Panc1 (cell line): ENCODE data around the gene PCNX2. TPM values are rescaled to one million over a fixed set of nuclear protein-coding genes. Genes with fewer than 3 reads are reported as not detected.

Experiments
- ATAC-seq: fragments of 200-7000 bp; cut with Tn5 transposase; 2 replicates; pipeline ENCODE4 v1.9.1; 2020; ENCODE audit warnings: mild to moderate bottlenecking, moderate library complexity
- BruUV-seq: library from RNA; stranded (reverse); fragments of 400-500 nt; replicated peaks from 2 replicates; lab custom pipeline; 2021; lab: Mats Ljungman, UMichigan
- CTCF ChIA-PET: fragments of 300-600 bp; sonication (Branson Sonifier 250); formaldehyde crosslinking; loops from one replicate; lab custom pipeline; 2022; ENCODE audit warnings: antibody characterized with exemption; lab: Charles Lee
- POLR2A ChIA-PET: fragments of 300-600 bp; sonication (Branson Sonifier 250); formaldehyde crosslinking; loops from one replicate; lab custom pipeline; 2022; ENCODE audit warnings: antibody characterized with exemption; lab: Charles Lee
- DNase-seq: peaks from one replicate; pipeline ENCODE4 v3.0.0-alpha.2; 2010; ENCODE audit warnings: low read depth, low spot score
- H3K27ac ChIP-seq: 2 replicates; pipeline ENCODE4 v1.5.1; 2011; ENCODE audit warnings: mild to moderate bottlenecking, low read length, inconsistent platforms
- H3K27me3 ChIP-seq: fragments of 200-500 bp; sonication (Bioruptor generic); 2 replicates; pipeline ENCODE4 v1.6.0; 2014; ENCODE audit warnings: low read length, inconsistent platforms; ENCODE audit not compliant: control insufficient read depth, insufficient read depth
- H3K36me3 ChIP-seq: fragments of 200-500 bp; sonication (Bioruptor generic); 2 replicates; pipeline ENCODE4 v1.5.1; 2014; ENCODE audit warnings: inconsistent platforms, mild to moderate bottlenecking, low read length, moderate library complexity; ENCODE audit not compliant: control insufficient read depth, insufficient read depth
- H3K4me1 ChIP-seq: 2 replicates; pipeline ENCODE4 v1.5.1; 2011; ENCODE audit warnings: inconsistent platforms, mild to moderate bottlenecking, low read length, moderate library complexity; ENCODE audit not compliant: control insufficient read depth, insufficient read depth
- H3K4me3 ChIP-seq, 2 experiments: 2 replicates each; pipeline ENCODE4 v1.5.1; 2011 to 2012; ENCODE audit warnings: low read depth in 2 of 2, low read length in 2 of 2, mild to moderate bottlenecking in 2 of 2, inconsistent platforms in 1 of 2, moderate library complexity in 1 of 2
- H3K9me3 ChIP-seq: fragments of 200-500 bp; sonication (Bioruptor generic); 2 replicates; pipeline ENCODE4 v1.5.1; 2014; ENCODE audit warnings: low read depth, mild to moderate bottlenecking, inconsistent platforms, low read length, moderate library complexity; ENCODE audit not compliant: control insufficient read depth, insufficient read depth
- POLR2AphosphoS5 ChIP-seq: IDR thresholded peaks from 2 replicates; pipeline ENCODE4 v1.6.1; 2012; ENCODE audit warnings: mild to moderate bottlenecking, low read depth, low read length, moderate library complexity
- SIN3A ChIP-seq: IDR thresholded peaks from 2 replicates; pipeline ENCODE4 v1.6.1; 2012; ENCODE audit warnings: low read depth, mild to moderate bottlenecking, low read length, moderate library complexity, borderline replicate concordance; ENCODE audit not compliant: insufficient read depth
- TCF7L2 ChIP-seq: IDR thresholded peaks from 2 replicates; pipeline ENCODE4 v1.6.1; 2011; ENCODE audit warnings: mild to moderate bottlenecking, low read depth, low read length, inconsistent platforms
- in situ Hi-C: cut with HindIII; loops from 2 replicates; pipeline ENCODE4 v1.10.0; 2016; ENCODE audit warnings: low sequenced_read_pairs, low pct_unique_long_range_greater_than_20kb
- intact Hi-C: fragments of 100-400 bp; cut with micrococcal nuclease; formaldehyde crosslinking; loops from one replicate; pipeline ENCODE4 v1.10.0; 2022; ENCODE audit not compliant: unreplicated experiment
- total RNA-seq: library from RNA; stranded (reverse); gene quantifications from one replicate; pipeline ENCODE4 v1.2.1, GENCODE V29; 2021; ENCODE audit not compliant: unreplicated experiment
- TF ChIP-seq, protein P1 (sequence below), 2 experiments: IDR thresholded peaks; 2 replicates each; pipeline ENCODE4 v1.6.1; 2011 to 2012; ENCODE audit warnings: low read depth in 2 of 2, control low read depth in 1 of 2, low read length in 1 of 2, mild to moderate bottlenecking in 1 of 2, moderate library complexity in 1 of 2; ENCODE audit not compliant: insufficient read depth in 1 of 2
- TF ChIP-seq, protein P2 (sequence below): fragments of 450-650 bp; IDR thresholded peaks from 2 replicates; pipeline ENCODE4 v1.5.1; 2017; ENCODE audit warnings: mild to moderate bottlenecking

Gene PCNX2
- total RNA-seq, 1 experiment from 2014 or later = 2.6 TPM

DNA sequence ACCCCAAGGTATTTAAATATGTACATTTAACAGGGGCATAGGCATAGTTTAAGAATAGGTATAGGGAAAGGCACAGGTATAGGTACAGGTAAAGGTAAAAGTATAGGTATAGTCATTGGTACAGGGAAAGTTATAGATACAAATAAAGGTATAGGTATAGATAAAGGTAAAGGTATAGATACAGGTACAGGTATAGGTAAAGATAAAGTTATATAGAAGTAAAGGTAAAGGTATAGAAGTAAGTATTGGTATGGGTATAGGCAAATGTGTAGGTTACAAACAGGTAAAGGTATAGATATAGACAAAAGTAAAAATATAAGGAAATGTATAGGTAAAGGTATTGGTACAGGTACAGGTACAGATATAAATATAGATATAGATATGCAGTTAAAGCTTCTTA, 137.2 kb downstream of the PCNX2 start:
- no peaks in the 10 kb centered on the region for H3K27me3 ChIP-seq
- H3K27ac ChIP-seq = no peak overlapping the region
- CTCF ChIA-PET = no interaction called here
- intact Hi-C loops (no loop called here), in situ Hi-C loops (no loop called here)
- H3K4me1 ChIP-seq = no peaks in the 10 kb centered on the region
- H3K4me3 ChIP-seq = no peak overlapping the region
- TF ChIP-seq, protein P1, sequence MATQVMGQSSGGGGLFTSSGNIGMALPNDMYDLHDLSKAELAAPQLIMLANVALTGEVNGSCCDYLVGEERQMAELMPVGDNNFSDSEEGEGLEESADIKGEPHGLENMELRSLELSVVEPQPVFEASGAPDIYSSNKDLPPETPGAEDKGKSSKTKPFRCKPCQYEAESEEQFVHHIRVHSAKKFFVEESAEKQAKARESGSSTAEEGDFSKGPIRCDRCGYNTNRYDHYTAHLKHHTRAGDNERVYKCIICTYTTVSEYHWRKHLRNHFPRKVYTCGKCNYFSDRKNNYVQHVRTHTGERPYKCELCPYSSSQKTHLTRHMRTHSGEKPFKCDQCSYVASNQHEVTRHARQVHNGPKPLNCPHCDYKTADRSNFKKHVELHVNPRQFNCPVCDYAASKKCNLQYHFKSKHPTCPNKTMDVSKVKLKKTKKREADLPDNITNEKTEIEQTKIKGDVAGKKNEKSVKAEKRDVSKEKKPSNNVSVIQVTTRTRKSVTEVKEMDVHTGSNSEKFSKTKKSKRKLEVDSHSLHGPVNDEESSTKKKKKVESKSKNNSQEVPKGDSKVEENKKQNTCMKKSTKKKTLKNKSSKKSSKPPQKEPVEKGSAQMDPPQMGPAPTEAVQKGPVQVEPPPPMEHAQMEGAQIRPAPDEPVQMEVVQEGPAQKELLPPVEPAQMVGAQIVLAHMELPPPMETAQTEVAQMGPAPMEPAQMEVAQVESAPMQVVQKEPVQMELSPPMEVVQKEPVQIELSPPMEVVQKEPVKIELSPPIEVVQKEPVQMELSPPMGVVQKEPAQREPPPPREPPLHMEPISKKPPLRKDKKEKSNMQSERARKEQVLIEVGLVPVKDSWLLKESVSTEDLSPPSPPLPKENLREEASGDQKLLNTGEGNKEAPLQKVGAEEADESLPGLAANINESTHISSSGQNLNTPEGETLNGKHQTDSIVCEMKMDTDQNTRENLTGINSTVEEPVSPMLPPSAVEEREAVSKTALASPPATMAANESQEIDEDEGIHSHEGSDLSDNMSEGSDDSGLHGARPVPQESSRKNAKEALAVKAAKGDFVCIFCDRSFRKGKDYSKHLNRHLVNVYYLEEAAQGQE (IDR thresholded peaks at IDR 0.05; ENCODE audit: insufficient read depth in 1 of 2, low read depth in 2 of 2, low read length in 1 of 2) = no peak
- TF ChIP-seq SIN3A = no peak
- no peak for TF ChIP-seq TCF7L2
- TF ChIP-seq POLR2AphosphoS5 = no peak
- TF ChIP-seq, protein P2, sequence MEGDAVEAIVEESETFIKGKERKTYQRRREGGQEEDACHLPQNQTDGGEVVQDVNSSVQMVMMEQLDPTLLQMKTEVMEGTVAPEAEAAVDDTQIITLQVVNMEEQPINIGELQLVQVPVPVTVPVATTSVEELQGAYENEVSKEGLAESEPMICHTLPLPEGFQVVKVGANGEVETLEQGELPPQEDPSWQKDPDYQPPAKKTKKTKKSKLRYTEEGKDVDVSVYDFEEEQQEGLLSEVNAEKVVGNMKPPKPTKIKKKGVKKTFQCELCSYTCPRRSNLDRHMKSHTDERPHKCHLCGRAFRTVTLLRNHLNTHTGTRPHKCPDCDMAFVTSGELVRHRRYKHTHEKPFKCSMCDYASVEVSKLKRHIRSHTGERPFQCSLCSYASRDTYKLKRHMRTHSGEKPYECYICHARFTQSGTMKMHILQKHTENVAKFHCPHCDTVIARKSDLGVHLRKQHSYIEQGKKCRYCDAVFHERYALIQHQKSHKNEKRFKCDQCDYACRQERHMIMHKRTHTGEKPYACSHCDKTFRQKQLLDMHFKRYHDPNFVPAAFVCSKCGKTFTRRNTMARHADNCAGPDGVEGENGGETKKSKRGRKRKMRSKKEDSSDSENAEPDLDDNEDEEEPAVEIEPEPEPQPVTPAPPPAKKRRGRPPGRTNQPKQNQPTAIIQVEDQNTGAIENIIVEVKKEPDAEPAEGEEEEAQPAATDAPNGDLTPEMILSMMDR = no peak
- no TSS peak for BruUV-seq
- no peaks in the 10 kb centered on the region for H3K36me3 ChIP-seq
- POLR2A ChIA-PET = no interaction called here
- no peak for DNase-seq
- no peak for ATAC-seq
- no peaks in the 10 kb centered on the region for H3K9me3 ChIP-seq

DNA sequence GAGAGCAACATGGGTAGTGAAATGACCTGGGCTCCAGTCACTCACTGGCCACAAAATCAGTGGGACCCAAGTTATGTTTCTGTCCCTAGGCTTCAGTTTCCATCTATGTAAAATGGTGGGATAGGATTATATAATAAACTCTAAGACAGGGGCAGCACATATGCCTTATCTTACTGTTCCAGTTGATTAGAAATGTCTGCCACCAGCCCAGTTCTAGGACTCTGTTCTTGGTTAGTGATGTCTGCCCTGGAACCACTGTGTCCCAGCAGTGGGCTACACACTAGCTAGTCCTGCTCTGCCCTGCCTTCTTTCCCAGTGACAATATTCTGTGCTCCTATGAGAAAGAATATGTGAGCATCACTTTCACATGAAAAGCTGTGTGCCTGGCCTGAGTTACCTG, 138.3 kb downstream of the PCNX2 start:
- ChIA-PET POLR2A (no interaction called here), CTCF (no interaction called here)
- BruUV-seq = no TSS peak
- Histone ChIP-seq H3K4me1 (no peaks in the 10 kb centered on the region), H3K9me3 (no peaks in the 10 kb centered on the region), H3K4me3 (no peak overlapping the region), H3K27ac (no peak overlapping the region), H3K36me3 (no peaks in the 10 kb centered on the region), H3K27me3 (no peaks in the 10 kb centered on the region)
- TF ChIP-seq, protein P2 = no peak
- TF ChIP-seq POLR2AphosphoS5 (no peak), TCF7L2 (no peak), SIN3A (no peak)
- TF ChIP-seq, protein P1 (IDR thresholded peaks at IDR 0.05; ENCODE audit: insufficient read depth in 1 of 2, low read depth in 2 of 2, low read length in 1 of 2) = no peak
- in situ Hi-C loops = no loop called here
- ATAC-seq (no peak), DNase-seq (no peak)
- intact Hi-C loops = no loop called here
